ENCODE data around the gene STARD8. TPM values are rescaled to one million over a fixed set of nuclear protein-coding genes. Genes with fewer than 3 reads are reported as not detected.

STARD8 gene
- total RNA-seq, 2 donors from 2014 or later: 9.1 to 14.1 TPM

DNA sequence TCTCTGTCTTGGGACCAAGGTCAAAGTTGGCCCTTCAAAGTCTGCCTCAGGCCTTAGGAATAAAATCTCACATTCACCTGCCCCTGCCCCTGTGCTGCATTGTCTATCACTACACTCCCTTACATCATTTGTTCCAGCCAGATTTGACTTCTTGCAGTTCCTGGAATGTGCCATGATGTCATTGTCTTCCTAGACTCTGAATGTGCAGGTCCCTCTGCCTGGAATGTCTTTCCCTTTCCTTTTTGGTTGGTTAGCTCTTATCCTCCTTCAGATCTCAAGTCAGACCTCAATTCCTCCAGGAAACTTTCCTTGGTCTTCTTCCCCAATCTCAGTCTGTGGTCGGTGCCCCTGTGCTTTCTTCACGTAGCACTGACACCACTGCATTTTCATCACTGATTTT, 113.6 kb downstream of the STARD8 start:
- intact Hi-C loops (cut with DNase I): no loop called here
- no peak for DNase-seq (ENCODE audit: low spot score)

DNA sequence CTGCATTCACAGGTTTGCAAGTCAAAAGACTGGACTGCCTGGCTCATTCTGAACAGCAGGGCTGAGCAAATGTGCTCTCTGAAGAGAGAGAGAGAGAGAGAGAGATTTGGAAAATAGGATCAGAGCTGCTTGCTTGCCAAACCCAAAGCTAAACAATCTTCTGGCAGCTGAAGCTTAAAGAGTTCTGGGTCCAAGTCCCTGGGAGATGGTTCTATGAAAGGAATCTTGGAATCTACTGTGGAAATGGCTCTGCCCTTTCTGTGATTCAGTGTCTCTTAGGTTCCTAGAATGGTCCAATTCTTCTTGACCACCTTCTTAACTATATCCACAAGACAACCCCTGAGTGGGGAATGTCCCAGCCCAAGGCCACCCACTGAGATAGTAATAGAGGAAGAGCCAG, 115.3 kb downstream of the STARD8 start:
- DNase-seq (ENCODE audit: low spot score): no peak
- intact Hi-C loops (cut with DNase I): no loop called here

DNA sequence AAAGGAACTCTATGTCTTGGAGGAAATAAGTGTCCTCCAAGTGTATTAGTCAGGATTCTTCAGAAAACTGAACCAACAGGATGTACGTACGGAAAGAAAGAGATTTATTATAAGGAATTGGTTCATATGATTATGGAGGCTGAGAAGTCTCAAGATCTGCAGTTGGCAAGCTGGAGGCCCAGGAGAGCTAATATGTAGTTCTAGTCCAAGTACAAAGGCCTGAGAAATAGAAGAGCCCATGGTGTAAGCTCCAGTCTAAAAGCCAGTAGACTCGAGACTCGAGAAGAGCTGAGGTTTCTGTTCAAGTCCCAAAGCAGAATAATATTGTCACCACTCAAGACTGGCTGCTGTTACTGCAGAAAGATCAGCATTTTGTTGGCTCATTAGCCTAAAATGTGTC, 116.0 kb downstream of the STARD8 start:
- intact Hi-C loops (cut with DNase I): no loop called here
- no peak for DNase-seq (ENCODE audit: low spot score)

Other genes starting within 250 kb of the STARD8 start
- gene OPHN1, start 214.2 kb upstream of the STARD8 start, total RNA-seq: 1 to 10 TPM; 5.9 to 7.5 TPM
- 10 to 100 TPM; 35.2 to 41.2 TPM for gene YIPF6, start 148.6 kb upstream of the STARD8 start, total RNA-seq
- gene EFNB1, start 181.4 kb downstream of the STARD8 start, total RNA-seq: 10 to 100 TPM; 18.9 to 26.4 TPM

All from posterior vena cava (tissue), 2 donors.